ENCODE data around the gene NDUFA6. TPM values are rescaled to one million over a fixed set of nuclear protein-coding genes. Genes with fewer than 3 reads are reported as not detected.
A peak's percentile ranks its signal among the peaks of the same experiment; 100 is the strongest.

Gene NDUFA6
- polyA plus RNA-seq, 1 donor (not counting 4 experiments of a cell fraction or from before 2014, with no cell fraction given) = 86.7 TPM

GRCh38 chr22:42101199-42101598 lies 10.6 kb upstream of the NDUFA6 start:
- no peak overlapping the region for H3K9ac ChIP-seq (ENCODE audit: control insufficient read depth, extremely low read depth, insufficient read depth, low read length)
- H3K36me3 ChIP-seq (ENCODE audit: control insufficient read depth in 2 of 2, extremely low read depth in 1 of 2, insufficient read depth in 2 of 2, low read length in 2 of 2) = no peaks in the 10 kb centered on the region
- no peak for FAIRE-seq
- no peak overlapping the region for H3K4me3 ChIP-seq (ENCODE audit: control insufficient read depth in 2 of 3, extremely low read depth in 1 of 3, insufficient read depth in 2 of 3, low read depth in 1 of 3, low read length in 3 of 3)
- no peak overlapping the region for H3K4me2 ChIP-seq (ENCODE audit: control insufficient read depth, extremely low read depth, insufficient read depth, low read depth, low read length)
- H4K20me1 ChIP-seq (ENCODE audit: control insufficient read depth, extremely low read depth, insufficient read depth, low read length) = no peaks in the 10 kb centered on the region
- no peak overlapping the region for H2AFZ ChIP-seq (ENCODE audit: control insufficient read depth, low read length)
- TF ChIP-seq EZH2 (IDR thresholded peaks at IDR 0.05; ENCODE audit: low read length) = no peak
- TF ChIP-seq, protein P1, sequence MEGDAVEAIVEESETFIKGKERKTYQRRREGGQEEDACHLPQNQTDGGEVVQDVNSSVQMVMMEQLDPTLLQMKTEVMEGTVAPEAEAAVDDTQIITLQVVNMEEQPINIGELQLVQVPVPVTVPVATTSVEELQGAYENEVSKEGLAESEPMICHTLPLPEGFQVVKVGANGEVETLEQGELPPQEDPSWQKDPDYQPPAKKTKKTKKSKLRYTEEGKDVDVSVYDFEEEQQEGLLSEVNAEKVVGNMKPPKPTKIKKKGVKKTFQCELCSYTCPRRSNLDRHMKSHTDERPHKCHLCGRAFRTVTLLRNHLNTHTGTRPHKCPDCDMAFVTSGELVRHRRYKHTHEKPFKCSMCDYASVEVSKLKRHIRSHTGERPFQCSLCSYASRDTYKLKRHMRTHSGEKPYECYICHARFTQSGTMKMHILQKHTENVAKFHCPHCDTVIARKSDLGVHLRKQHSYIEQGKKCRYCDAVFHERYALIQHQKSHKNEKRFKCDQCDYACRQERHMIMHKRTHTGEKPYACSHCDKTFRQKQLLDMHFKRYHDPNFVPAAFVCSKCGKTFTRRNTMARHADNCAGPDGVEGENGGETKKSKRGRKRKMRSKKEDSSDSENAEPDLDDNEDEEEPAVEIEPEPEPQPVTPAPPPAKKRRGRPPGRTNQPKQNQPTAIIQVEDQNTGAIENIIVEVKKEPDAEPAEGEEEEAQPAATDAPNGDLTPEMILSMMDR (optimal IDR thresholded peaks at IDR 0.05 in 1 of 3, IDR thresholded peaks at IDR 0.05 in 1 of 3, conservative IDR thresholded peaks at IDR 0.05 in 1 of 3; ENCODE audit: extremely low read depth in 1 of 3, insufficient read depth in 2 of 3, low read length in 3 of 3) = no peak
- no peaks in the 10 kb centered on the region for H3K79me2 ChIP-seq (ENCODE audit: control insufficient read depth, insufficient read depth, low read length)
- no peak for DNase-seq (ENCODE audit: low read depth, low spot score)
- no peaks in the 10 kb centered on the region for H3K4me1 ChIP-seq (ENCODE audit: control insufficient read depth, extremely low read depth, insufficient read depth, low read length)
- no peaks in the 10 kb centered on the region for H3K27me3 ChIP-seq (ENCODE audit: control insufficient read depth, extremely low read depth, insufficient read depth, low read length)
- no peak overlapping the region for H3K27ac ChIP-seq (ENCODE audit: control insufficient read depth, insufficient read depth, low read length)
- dilution Hi-C loops (cut with MboI; ENCODE audit: extremely low pct_ligation_motif_present, low sequenced_read_pairs) = no loop called here
- H3K9me3 ChIP-seq (ENCODE audit: control insufficient read depth, low read depth, low read length) = peaks cover 2% of the 10 kb centered on the region
- H3K9me1 ChIP-seq (ENCODE audit: control insufficient read depth, extremely low read depth, insufficient read depth, low read length) = no peaks in the 10 kb centered on the region

- Histone ChIP-seq H3K27ac (ENCODE audit: control insufficient read depth, insufficient read depth, low read length) (peak overlapping the region; percentile 27), H3K4me1 (ENCODE audit: control insufficient read depth, extremely low read depth, insufficient read depth, low read length) (peaks cover 4% of the 10 kb centered on the region), H3K9ac (ENCODE audit: control insufficient read depth, extremely low read depth, insufficient read depth, low read length) (peak overlapping the region; percentile 93), H3K79me2 (ENCODE audit: control insufficient read depth, insufficient read depth, low read length) (peaks cover 14% of the 10 kb centered on the region), H3K4me3 (ENCODE audit: control insufficient read depth in 2 of 3, extremely low read depth in 1 of 3, insufficient read depth in 2 of 3, low read depth in 1 of 3, low read length in 3 of 3) (peak overlapping the region; percentile 65 to 92 (median 69)), H3K27me3 (ENCODE audit: control insufficient read depth, extremely low read depth, insufficient read depth, low read length) (no peaks in the 10 kb centered on the region), H4K20me1 (ENCODE audit: control insufficient read depth, extremely low read depth, insufficient read depth, low read length) (peaks cover 2% of the 10 kb centered on the region), H2AFZ (ENCODE audit: control insufficient read depth, low read length) (peak overlapping the region; percentile 79), H3K36me3 (ENCODE audit: control insufficient read depth in 2 of 2, extremely low read depth in 1 of 2, insufficient read depth in 2 of 2, low read length in 2 of 2) (peaks cover 4 to 7% of the 10 kb centered on the region in 2 experiments), H3K4me2 (ENCODE audit: control insufficient read depth, extremely low read depth, insufficient read depth, low read depth, low read length) (peak overlapping the region; percentile 90), H3K9me1 (ENCODE audit: control insufficient read depth, extremely low read depth, insufficient read depth, low read length) (no peaks in the 10 kb centered on the region), H3K9me3 (ENCODE audit: control insufficient read depth, low read depth, low read length) (no peaks in the 10 kb centered on the region)
- FAIRE-seq (peak; percentile 32), DNase-seq (ENCODE audit: low read depth, low spot score) (no peak)
- dilution Hi-C loops (cut with MboI; ENCODE audit: extremely low pct_ligation_motif_present, low sequenced_read_pairs) = no loop called here
- no peak for TF ChIP-seq EZH2 (IDR thresholded peaks at IDR 0.05; ENCODE audit: low read length)
- TF ChIP-seq, protein P1 (optimal IDR thresholded peaks at IDR 0.05 in 1 of 3, IDR thresholded peaks at IDR 0.05 in 1 of 3, conservative IDR thresholded peaks at IDR 0.05 in 1 of 3; ENCODE audit: extremely low read depth in 1 of 3, insufficient read depth in 2 of 3, low read length in 3 of 3) = no peak
These were observed 847 bp upstream of the NDUFA6 start for GRCh38 chr22:42091455-42091782.
